Left lung (tissue), 10 donors: ENCODE results near the gene PAQR6. TPM values are rescaled to one million over a fixed set of nuclear protein-coding genes. Genes with fewer than 3 reads are reported as not detected.

ENCODE experiments used
- ATAC-seq: fragments of 200-7000 bp; cut with Tn5 transposase; one replicate; pipeline ENCODE4 v1.9.1; 2020; ENCODE audit warnings: moderate library complexity
- DNase-seq, 4 donors: peaks; one replicate each; pipeline ENCODE4 v3.0.0-alpha.2; 2013 to 2020
- H3K27ac ChIP-seq, 2 donors: fragments of 200-600 bp; sonication (generic) in 1 of 2; one replicate each; pipeline versions ENCODE4 v1.5.0 to v1.8.0; 2020 to 2021
- H3K27me3 ChIP-seq, 2 donors: fragments of 200-600 bp; sonication (generic) in 1 of 2; one replicate each; pipeline versions ENCODE4 v1.5.0 to v1.8.0; 2020 to 2021
- H3K36me3 ChIP-seq, 2 donors: fragments of 200-600 bp; sonication (generic) in 1 of 2; one replicate each; pipeline versions ENCODE4 v1.5.0 to v1.8.0; 2020 to 2021
- H3K4me1 ChIP-seq, 2 donors: fragments of 200-600 bp; one replicate each; pipeline ENCODE4 v1.8.0; 2021
- H3K4me3 ChIP-seq, 2 donors: fragments of 200-600 bp; sonication (generic) in 1 of 2; one replicate each; pipeline versions ENCODE4 v1.5.0 to v1.8.0; 2020 to 2021; ENCODE audit warnings: mild to moderate bottlenecking in 1 of 2
- H3K9me3 ChIP-seq, 2 donors: fragments of 200-600 bp; sonication (generic) in 1 of 2; one replicate each; pipeline versions ENCODE4 v1.5.0 to v1.8.0; 2020 to 2021
- intact Hi-C, 2 donors: fragments of 100-400 bp; cut with DNase I; formaldehyde crosslinking; loops; one replicate each; pipeline versions ENCODE4 v1.11.2 to v1.14.2; 2022
- polyA plus RNA-seq, 6 donors: library from polyadenylated mRNA; unstranded; fragments of 120-200 nt; gene quantifications; one replicate each; pipeline ENCODE4 v1.2.1, GENCODE V29; 2013; ENCODE audit not compliant: insufficient read length in 6 of 6
- total RNA-seq, 2 donors: library from RNA; stranded (reverse); fragmentation: NEBNext Ultra II Directional; extraction: Animal tissue kit (Norgen Biotek cat#: 25700); gene quantifications; one replicate each; pipeline ENCODE4 v1.2.1, GENCODE V29; 2021
- TF ChIP-seq, protein P1 (sequence below), 2 donors: fragments of 200-600 bp; sonication (generic) in 1 of 2; IDR thresholded peaks; one replicate each; pipeline versions ENCODE4 v1.5.0 to v1.8.0; 2021; ENCODE audit warnings: antibody characterized with exemption in 2 of 2
- donor health status: DM: no; HTN: yes; CAD: no.
- donor health status: DM: no; HTN: no; CAD: no.

The PAQR6 gene
- total and polyA plus RNA-seq, 8 donors, result 1.4 to 4.0 (median 3.0) TPM

GRCh38 chr1:156284112-156284511, 36.3 kb upstream of the PAQR6 start, which contains the start of gene TMEM79:
Gene TMEM79 (plus strand): TSS chr1:156284325. CDS start chr1:156285227, 902 bp downstream.
- H3K4me3 ChIP-seq, result peak within 1 kb of the TSS; percentile 81 to 83
- H3K4me1 ChIP-seq, result peaks cover 16 to 36% of the 10 kb centered on the region in 2 donors
- H3K36me3 ChIP-seq, result peaks cover 0 to 22% of the 10 kb centered on the region in 2 donors
- TF ChIP-seq, protein P1, sequence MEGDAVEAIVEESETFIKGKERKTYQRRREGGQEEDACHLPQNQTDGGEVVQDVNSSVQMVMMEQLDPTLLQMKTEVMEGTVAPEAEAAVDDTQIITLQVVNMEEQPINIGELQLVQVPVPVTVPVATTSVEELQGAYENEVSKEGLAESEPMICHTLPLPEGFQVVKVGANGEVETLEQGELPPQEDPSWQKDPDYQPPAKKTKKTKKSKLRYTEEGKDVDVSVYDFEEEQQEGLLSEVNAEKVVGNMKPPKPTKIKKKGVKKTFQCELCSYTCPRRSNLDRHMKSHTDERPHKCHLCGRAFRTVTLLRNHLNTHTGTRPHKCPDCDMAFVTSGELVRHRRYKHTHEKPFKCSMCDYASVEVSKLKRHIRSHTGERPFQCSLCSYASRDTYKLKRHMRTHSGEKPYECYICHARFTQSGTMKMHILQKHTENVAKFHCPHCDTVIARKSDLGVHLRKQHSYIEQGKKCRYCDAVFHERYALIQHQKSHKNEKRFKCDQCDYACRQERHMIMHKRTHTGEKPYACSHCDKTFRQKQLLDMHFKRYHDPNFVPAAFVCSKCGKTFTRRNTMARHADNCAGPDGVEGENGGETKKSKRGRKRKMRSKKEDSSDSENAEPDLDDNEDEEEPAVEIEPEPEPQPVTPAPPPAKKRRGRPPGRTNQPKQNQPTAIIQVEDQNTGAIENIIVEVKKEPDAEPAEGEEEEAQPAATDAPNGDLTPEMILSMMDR (IDR thresholded peaks at IDR 0.05), result no peak
- H3K27ac ChIP-seq, result peak within 1 kb of the TSS; percentile 89 to 96
- intact Hi-C loops, result no loop called here
- ATAC-seq (no peak), DNase-seq (no peak)
- no peaks in the 10 kb centered on the region for H3K27me3 ChIP-seq
- no peaks in the 10 kb centered on the region for H3K9me3 ChIP-seq

- Histone ChIP-seq H3K27ac (peak overlapping the region in 1 of 2 donors; percentile 96), H3K4me1 (peaks cover 16 to 36% of the 10 kb centered on the region in 2 donors), H3K4me3 (peak overlapping the region; percentile 81 to 83), H3K36me3 (peaks cover 0 to 24% of the 10 kb centered on the region in 2 donors), H3K27me3 (no peaks in the 10 kb centered on the region), H3K9me3 (no peaks in the 10 kb centered on the region)
- DNase-seq (no peak), ATAC-seq (no peak)
- TF ChIP-seq, protein P1 (IDR thresholded peaks at IDR 0.05), result no peak
- intact Hi-C loops, result no loop called here
Observed at GRCh38 chr1:156283521-156283920, 35.7 kb upstream of the PAQR6 start.

- H3K36me3 ChIP-seq, result peaks cover 0 to 29% of the 10 kb centered on the region in 2 donors
- H3K4me1 ChIP-seq, result peaks cover 16 to 39% of the 10 kb centered on the region in 2 donors
- peak within 1 kb of the TSS; percentile 89 to 96 for H3K27ac ChIP-seq
- peak; percentile 97 to 99 (median 98) for DNase-seq
- no peaks in the 10 kb centered on the region for H3K9me3 ChIP-seq
- peak; percentile 94 for ATAC-seq
- H3K4me3 ChIP-seq, result peak within 1 kb of the TSS; percentile 81 to 83
- no peaks in the 10 kb centered on the region for H3K27me3 ChIP-seq
- TF ChIP-seq, protein P1 (IDR thresholded peaks at IDR 0.05), result peak in 1 of 2 donors; percentile 25
- intact Hi-C loops, result no loop called here
Observed at GRCh38 chr1:156282479-156283222, 34.8 kb upstream of the PAQR6 start, which contains the start of gene SMG5. Gene SMG5 (minus strand): TSS chr1:156282825. CDS start chr1:156282680, 145 bp downstream.

DNA sequence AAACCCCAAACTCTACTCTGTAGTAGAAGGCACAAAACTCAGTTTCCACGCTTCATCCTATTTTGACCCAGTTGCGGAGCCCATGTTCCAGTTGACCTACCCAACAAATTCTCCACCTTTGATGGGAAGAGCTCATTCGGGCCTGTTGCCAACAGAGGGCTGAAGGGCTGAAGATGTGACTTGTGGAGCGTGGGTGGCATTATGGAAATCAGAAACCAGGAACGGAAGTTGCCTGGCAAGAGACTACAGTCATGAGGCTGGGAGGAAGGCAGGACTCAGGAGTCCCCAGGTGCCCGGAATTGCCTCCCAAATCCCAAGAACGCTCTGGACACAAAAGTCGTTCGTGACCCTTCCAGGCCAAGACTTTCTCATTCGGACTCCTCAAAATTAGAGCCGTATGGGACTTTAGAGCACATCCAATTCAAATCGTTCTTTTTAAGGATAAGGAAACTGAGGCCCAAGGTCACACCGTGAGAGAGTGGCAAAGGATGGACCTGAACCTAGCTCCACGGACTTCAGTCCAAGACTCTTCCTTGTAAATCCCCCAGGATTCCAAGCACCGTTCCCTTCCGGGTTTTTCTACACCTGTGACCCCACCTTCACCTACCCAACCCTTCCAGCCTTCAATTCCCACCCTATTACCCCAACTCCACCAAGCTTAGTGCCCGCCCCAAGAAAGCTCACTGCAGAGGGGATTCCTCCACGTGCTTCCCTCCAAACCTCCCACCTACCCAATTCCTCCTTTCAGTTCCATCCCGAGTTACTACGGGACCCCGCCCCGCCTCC, 34.0 kb upstream of the PAQR6 start:
- Histone ChIP-seq H3K36me3 (peaks cover 0 to 37% of the 10 kb centered on the region in 2 donors), H3K9me3 (no peaks in the 10 kb centered on the region), H3K27ac (peak overlapping the region; percentile 89 to 96), H3K4me3 (peak overlapping the region; percentile 81 to 83), H3K27me3 (no peaks in the 10 kb centered on the region), H3K4me1 (peaks cover 16 to 46% of the 10 kb centered on the region in 2 donors)
- TF ChIP-seq, protein P1 (IDR thresholded peaks at IDR 0.05), result no peak
- DNase-seq (peak in 1 of 4 donors; percentile 56), ATAC-seq (peak; percentile 32)
- intact Hi-C loops, result no loop called here
